Activated B cell treated with CpG ODN at 0.5 μM for 24 hours (primary cell): Measurements from ENCODE around the gene TP53RK. TPM values are rescaled to one million over a fixed set of nuclear protein-coding genes. Genes with fewer than 3 reads are reported as not detected.

Experiments used
- ATAC-seq: fragments of 200-7000 bp; cut with Tn5 transposase; one replicate; pipeline ENCODE4 v1.10.0; 2021; ENCODE audit warnings: low read depth, mild to moderate bottlenecking, moderate library complexity
- CTCF ChIA-PET: fragments of 350-600 bp; sonication (Branson Sonifier 250); formaldehyde crosslinking; loops from one replicate; lab custom pipeline; 2021; ENCODE audit warnings: antibody characterized with exemption; lab: Charles Lee
- POLR2A ChIA-PET: fragments of 350-600 bp; sonication (Branson Sonifier 250); formaldehyde crosslinking; loops from one replicate; lab custom pipeline; 2021; ENCODE audit warnings: antibody characterized with exemption; lab: Charles Lee
- DNase-seq: peaks from one replicate; pipeline ENCODE4 v3.0.0; 2022
- H3K27ac Mint-ChIP-seq: one replicate; pipeline ENCODE4 v1.8.0; 2020; ENCODE audit warnings: mixed read lengths
- H3K27me3 Mint-ChIP-seq: one replicate; pipeline ENCODE4 v1.8.0; 2021; ENCODE audit warnings: mixed read lengths
- H3K36me3 Mint-ChIP-seq: one replicate; pipeline ENCODE4 v1.8.0; 2021; ENCODE audit warnings: low read depth, mixed read lengths
- H3K4me1 Mint-ChIP-seq: one replicate; pipeline ENCODE4 v1.8.0; 2021; ENCODE audit warnings: mixed read lengths
- H3K4me3 Mint-ChIP-seq: one replicate; pipeline ENCODE4 v1.8.0; 2020; ENCODE audit warnings: mild to moderate bottlenecking, mixed read lengths
- H3K9me3 Mint-ChIP-seq: one replicate; pipeline ENCODE4 v1.8.0; 2020; ENCODE audit warnings: mixed read lengths
- intact Hi-C: fragments of 100-400 bp; cut with micrococcal nuclease; formaldehyde crosslinking; loops from one replicate; pipeline ENCODE4 v1.15.1; 2024
- total RNA-seq: library from RNA; stranded (reverse); gene quantifications from 2 replicates; pipeline ENCODE4 v1.2.3, GENCODE V29; 2022
- TF ChIP-seq, protein P1 (sequence below): fragments of 200-600 bp; IDR thresholded peaks from one replicate; pipeline ENCODE4 v1.8.0; 2022; ENCODE audit warnings: antibody characterized with exemption, mild to moderate bottlenecking

The TP53RK gene
- total RNA-seq, 1 donor from 2014 or later = 18.8 TPM

GRCh38 chr20:46651091-46651962, 37.9 kb downstream of the TP53RK start, which contains the start of gene SLC13A3:
Gene SLC13A3, minus strand, starts transcription at chr20:46651459. Its CDS starts 38 bp downstream, at chr20:46651421.
- DNase-seq (no peak), ATAC-seq (no peak)
- intact Hi-C loops = no loop called here
- Mint-ChIP-seq H3K4me3 (no peak within 1 kb of the TSS), H3K4me1 (no peaks in the 10 kb centered on the region), H3K27ac (no peak within 1 kb of the TSS), H3K36me3 (no peaks in the 10 kb centered on the region), H3K9me3 (no peaks in the 10 kb centered on the region), H3K27me3 (peaks cover 33% of the 10 kb centered on the region)
- CTCF ChIA-PET = no interaction called here
- POLR2A ChIA-PET = no interaction called here
- TF ChIP-seq, protein P1, sequence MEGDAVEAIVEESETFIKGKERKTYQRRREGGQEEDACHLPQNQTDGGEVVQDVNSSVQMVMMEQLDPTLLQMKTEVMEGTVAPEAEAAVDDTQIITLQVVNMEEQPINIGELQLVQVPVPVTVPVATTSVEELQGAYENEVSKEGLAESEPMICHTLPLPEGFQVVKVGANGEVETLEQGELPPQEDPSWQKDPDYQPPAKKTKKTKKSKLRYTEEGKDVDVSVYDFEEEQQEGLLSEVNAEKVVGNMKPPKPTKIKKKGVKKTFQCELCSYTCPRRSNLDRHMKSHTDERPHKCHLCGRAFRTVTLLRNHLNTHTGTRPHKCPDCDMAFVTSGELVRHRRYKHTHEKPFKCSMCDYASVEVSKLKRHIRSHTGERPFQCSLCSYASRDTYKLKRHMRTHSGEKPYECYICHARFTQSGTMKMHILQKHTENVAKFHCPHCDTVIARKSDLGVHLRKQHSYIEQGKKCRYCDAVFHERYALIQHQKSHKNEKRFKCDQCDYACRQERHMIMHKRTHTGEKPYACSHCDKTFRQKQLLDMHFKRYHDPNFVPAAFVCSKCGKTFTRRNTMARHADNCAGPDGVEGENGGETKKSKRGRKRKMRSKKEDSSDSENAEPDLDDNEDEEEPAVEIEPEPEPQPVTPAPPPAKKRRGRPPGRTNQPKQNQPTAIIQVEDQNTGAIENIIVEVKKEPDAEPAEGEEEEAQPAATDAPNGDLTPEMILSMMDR = no peak

DNA sequence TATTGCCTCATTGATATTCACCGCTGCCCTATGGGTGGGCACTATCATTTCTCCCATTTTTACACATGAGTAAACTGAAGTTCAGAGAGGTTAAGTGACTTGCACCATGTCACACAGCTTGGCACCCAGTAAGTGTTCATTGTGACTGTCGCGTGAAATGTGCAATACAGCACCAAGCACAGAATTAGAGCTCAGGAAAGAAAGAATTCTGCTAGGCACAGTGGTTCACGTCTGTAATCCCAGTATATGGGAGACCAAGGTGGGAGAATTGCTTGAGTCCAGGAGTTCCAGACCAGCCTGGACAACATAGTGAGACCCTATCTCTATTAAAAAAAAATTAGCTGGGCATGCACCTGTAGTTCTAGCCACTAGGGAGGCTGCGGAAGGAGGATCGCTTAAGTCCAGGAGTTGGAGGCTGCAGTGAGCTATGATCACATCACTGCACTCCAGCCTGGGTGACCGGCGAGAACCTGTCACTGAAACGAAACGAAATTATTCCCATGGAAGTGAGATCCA, 38.6 kb downstream of the TP53RK start:
- ChIA-PET CTCF (no interaction called here), POLR2A (no interaction called here)
- no peaks in the 10 kb centered on the region for H3K36me3 Mint-ChIP-seq
- no peaks in the 10 kb centered on the region for H3K9me3 Mint-ChIP-seq
- H3K4me1 Mint-ChIP-seq = no peaks in the 10 kb centered on the region
- TF ChIP-seq, protein P1 = no peak
- no peak overlapping the region for H3K4me3 Mint-ChIP-seq
- no peak for ATAC-seq
- intact Hi-C loops = no loop called here
- peaks cover 33% of the 10 kb centered on the region for H3K27me3 Mint-ChIP-seq
- H3K27ac Mint-ChIP-seq = no peak overlapping the region
- DNase-seq = no peak

DNA sequence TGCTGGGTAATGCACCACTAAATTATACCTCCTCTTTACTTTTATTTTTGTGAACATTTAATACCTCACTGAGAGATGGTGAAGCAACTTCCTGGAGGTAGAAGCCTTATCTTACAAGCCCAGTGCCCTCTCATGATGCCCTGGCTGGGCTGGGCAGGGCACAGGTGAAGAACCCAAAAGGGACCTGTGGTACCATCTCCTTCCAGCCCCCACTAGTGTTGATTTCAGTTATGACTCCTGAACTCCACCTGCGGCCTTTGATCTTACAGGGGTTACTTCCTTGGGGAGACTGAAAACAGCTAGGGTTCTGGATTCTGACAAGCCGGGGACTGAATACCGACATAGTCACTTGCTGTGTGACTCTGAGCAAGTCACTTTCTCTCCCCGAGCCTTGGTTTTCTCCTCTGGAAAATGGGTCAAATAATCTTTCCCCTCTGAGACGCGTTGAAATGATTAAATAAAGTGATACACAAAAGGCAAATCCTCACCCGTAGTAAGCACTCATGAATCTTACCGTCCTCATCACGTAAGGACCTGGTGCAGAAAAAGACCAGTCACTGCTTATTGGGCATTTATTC, 39.2 kb downstream of the TP53RK start:
- Mint-ChIP-seq H3K9me3 (no peaks in the 10 kb centered on the region), H3K4me1 (no peaks in the 10 kb centered on the region), H3K36me3 (no peaks in the 10 kb centered on the region), H3K27ac (no peak overlapping the region), H3K27me3 (peaks cover 33% of the 10 kb centered on the region), H3K4me3 (no peak overlapping the region)
- TF ChIP-seq, protein P1 = no peak
- intact Hi-C loops = no loop called here
- POLR2A ChIA-PET = no interaction called here
- CTCF ChIA-PET = no interaction called here
- DNase-seq (no peak), ATAC-seq (no peak)

- POLR2A ChIA-PET = no interaction called here
- TF ChIP-seq, protein P1 = no peak
- H3K9me3 Mint-ChIP-seq = no peaks in the 10 kb centered on the region
- no peak overlapping the region for H3K27ac Mint-ChIP-seq
- ATAC-seq = no peak
- CTCF ChIA-PET = no interaction called here
- DNase-seq = no peak
- no peaks in the 10 kb centered on the region for H3K36me3 Mint-ChIP-seq
- H3K27me3 Mint-ChIP-seq = peaks cover 33% of the 10 kb centered on the region
- intact Hi-C loops = no loop called here
- no peaks in the 10 kb centered on the region for H3K4me1 Mint-ChIP-seq
- H3K4me3 Mint-ChIP-seq = no peak overlapping the region
These were observed 39.6 kb downstream of the TP53RK start for GRCh38 chr20:46649650-46649949.

- CTCF ChIA-PET = no interaction called here
- no peak overlapping the region for H3K27ac Mint-ChIP-seq
These were observed 40.2 kb downstream of the TP53RK start for GRCh38 chr20:46648903-46649649.

More at GRCh38 chr20:46648903-46649649, 40.2 kb downstream of the TP53RK start:
- TF ChIP-seq, protein P1 = no peak
- Mint-ChIP-seq H3K4me3 (no peak overlapping the region), H3K36me3 (no peaks in the 10 kb centered on the region), H3K9me3 (no peaks in the 10 kb centered on the region), H3K4me1 (no peaks in the 10 kb centered on the region), H3K27me3 (peaks cover 31% of the 10 kb centered on the region)
- POLR2A ChIA-PET = no interaction called here
- intact Hi-C loops = no loop called here
- no peak for ATAC-seq
- no peak for DNase-seq
